ENCODE results near the gene POLR1B. TPM values are rescaled to one million over a fixed set of nuclear protein-coding genes. Genes with fewer than 3 reads are reported as not detected.
"Not testable (repeated sequence)": the region's sequence is repeated elsewhere in the genome, so short reads cannot be mapped to it uniquely, and the experiment has no call there.

POLR1B gene
- total and polyA plus RNA-seq, 7 donors: 6.5 to 22.8 (median 13.2) TPM

- intact Hi-C loops (cut with DNase I): loop anchor here in 1 of 2 donors (10.0 kb wide), 1 partner anchor 347 kb away; no protein-coding TSS in a partner anchor
- no peak for ATAC-seq
- DNase-seq: no peak
- no peak for TF ChIP-seq CTCF (IDR thresholded peaks at IDR 0.05)
- no peaks in the 10 kb centered on the region for H3K27me3 ChIP-seq (ENCODE audit: insufficient read depth in 3 of 3, low read length in 2 of 3)
- H3K4me1 ChIP-seq: no peaks in the 10 kb centered on the region
- WGBS, 3 donors: 75 to 82% (median 78%) methylated on average over 8 of the region's 8 CpGs
- H3K4me3 ChIP-seq: no peak overlapping the region
- no peaks in the 10 kb centered on the region for H3K9me3 ChIP-seq
- no peak overlapping the region for H3K27ac ChIP-seq
- H3K36me3 ChIP-seq (ENCODE audit: insufficient read depth in 1 of 2, low read depth in 1 of 2): no peaks in the 10 kb centered on the region
These were observed 65.6 kb downstream of the POLR1B start for GRCh38 chr2:112607680-112608438.

- intact Hi-C loops (cut with DNase I): loop anchor here in 1 of 2 donors (10.0 kb wide), 1 partner anchor 345 kb away; no protein-coding TSS in a partner anchor
- 89 to 99% (median 96%) methylated on average over 4 of the region's 4 CpGs for WGBS, 3 donors
- H3K27ac ChIP-seq; H3K4me1 ChIP-seq; H3K4me3 ChIP-seq; H3K9me3 ChIP-seq; H3K27me3 ChIP-seq (ENCODE audit: insufficient read depth in 3 of 3, low read length in 2 of 3); H3K36me3 ChIP-seq (ENCODE audit: insufficient read depth in 1 of 2, low read depth in 1 of 2); ATAC-seq; DNase-seq: not testable (repeated sequence)
These were observed 67.1 kb downstream of the POLR1B start for GRCh38 chr2:112609320-112609719.

GRCh38 chr2:112612283-112612682 is 70.0 kb downstream of the POLR1B start:
- H3K9me3 ChIP-seq; H3K4me3 ChIP-seq; ATAC-seq; intact Hi-C loops (cut with DNase I); H3K27me3 ChIP-seq (ENCODE audit: insufficient read depth in 3 of 3, low read length in 2 of 3); H3K36me3 ChIP-seq (ENCODE audit: insufficient read depth in 1 of 2, low read depth in 1 of 2); H3K27ac ChIP-seq; H3K4me1 ChIP-seq; DNase-seq: not testable (repeated sequence)
- 88% methylated on average over 1 of the region's 1 CpG for WGBS, 3 donors

GRCh38 chr2:112614201-112614840 is 72.1 kb downstream of the POLR1B start:
- H3K4me3 ChIP-seq: no peak overlapping the region
- ATAC-seq (no peak), DNase-seq (no peak)
- H3K9me3 ChIP-seq: no peaks in the 10 kb centered on the region
- peaks cover 0 to 5% of the 10 kb centered on the region in 2 donors for H3K36me3 ChIP-seq (ENCODE audit: insufficient read depth in 1 of 2, low read depth in 1 of 2)
- intact Hi-C loops (cut with DNase I): no loop called here
- H3K27ac ChIP-seq: no peak overlapping the region
- WGBS, 3 donors: 73 to 74% (median 74%) methylated on average over 13 of the region's 13 CpGs
- H3K4me1 ChIP-seq: no peaks in the 10 kb centered on the region
- H3K27me3 ChIP-seq (ENCODE audit: insufficient read depth in 3 of 3, low read length in 2 of 3): no peaks in the 10 kb centered on the region
- TF ChIP-seq CTCF (IDR thresholded peaks at IDR 0.05): no peak

- Histone ChIP-seq H3K36me3 (ENCODE audit: insufficient read depth in 1 of 2, low read depth in 1 of 2) (peaks cover 0 to 5% of the 10 kb centered on the region in 2 donors), H3K4me3 (no peak overlapping the region), H3K27ac (no peak overlapping the region), H3K9me3 (no peaks in the 10 kb centered on the region), H3K4me1 (no peaks in the 10 kb centered on the region), H3K27me3 (ENCODE audit: insufficient read depth in 3 of 3, low read length in 2 of 3) (no peaks in the 10 kb centered on the region)
- WGBS, 3 donors: 96 to 99% (median 97%) methylated on average over 8 of the region's 8 CpGs
- ATAC-seq (no peak), DNase-seq (no peak)
- intact Hi-C loops (cut with DNase I): no loop called here
- TF ChIP-seq CTCF (IDR thresholded peaks at IDR 0.05): no peak
These were observed 72.8 kb downstream of the POLR1B start for GRCh38 chr2:112615051-112615450.

- ATAC-seq; H3K4me3 ChIP-seq; H3K27ac ChIP-seq; DNase-seq; H3K27me3 ChIP-seq (ENCODE audit: insufficient read depth in 3 of 3, low read length in 2 of 3); H3K4me1 ChIP-seq; intact Hi-C loops (cut with DNase I); H3K9me3 ChIP-seq; H3K36me3 ChIP-seq (ENCODE audit: insufficient read depth in 1 of 2, low read depth in 1 of 2): not testable (repeated sequence)
- whole genome bisulfite sequencing, 3 donors: 94 to 97% (median 95%) methylated on average over 2 of the region's 2 CpGs
These were observed 73.5 kb downstream of the POLR1B start for GRCh38 chr2:112615798-112616197.

Data from psoas muscle (tissue), 8 donors.